DMS153 treated with DMSO at 0.1 percent for 48 hours (cell line): ENCODE measurements around the gene OR3A3.
"Not testable (repeated sequence)": the region's sequence is repeated elsewhere in the genome, so short reads cannot be mapped to it uniquely, and the experiment has no call there.

Source experiments
- DNase-seq: peaks from one replicate; lab custom pipeline; 2025; ENCODE audit not compliant: unreplicated experiment; lab: John Stamatoyannopoulos, UW

Gene OR3A3

DNA sequence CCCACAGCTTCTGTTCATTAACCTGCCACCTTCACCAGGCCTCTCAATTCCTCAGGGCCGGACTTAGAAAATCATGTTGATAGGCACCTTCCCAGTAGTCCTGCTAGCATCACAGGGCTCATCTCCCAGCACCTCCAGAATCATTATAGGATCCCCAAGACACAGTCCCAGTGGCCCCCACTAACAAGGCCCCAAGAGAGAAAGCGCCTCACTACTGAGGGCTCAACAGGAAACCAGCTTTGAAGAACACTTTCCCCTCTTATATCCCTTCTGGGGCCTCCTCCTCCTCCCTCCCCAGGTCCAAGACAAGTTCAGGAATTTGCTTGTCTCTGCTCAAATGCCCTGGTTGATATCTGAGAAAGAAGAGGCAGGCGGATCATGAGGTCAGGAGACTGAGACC lies at the start of gene OR3A3:
Gene OR3A3, plus strand, starts transcription at position 301 of the 400 bp plus-strand sequence.
- DNase-seq: no peak

DNA sequence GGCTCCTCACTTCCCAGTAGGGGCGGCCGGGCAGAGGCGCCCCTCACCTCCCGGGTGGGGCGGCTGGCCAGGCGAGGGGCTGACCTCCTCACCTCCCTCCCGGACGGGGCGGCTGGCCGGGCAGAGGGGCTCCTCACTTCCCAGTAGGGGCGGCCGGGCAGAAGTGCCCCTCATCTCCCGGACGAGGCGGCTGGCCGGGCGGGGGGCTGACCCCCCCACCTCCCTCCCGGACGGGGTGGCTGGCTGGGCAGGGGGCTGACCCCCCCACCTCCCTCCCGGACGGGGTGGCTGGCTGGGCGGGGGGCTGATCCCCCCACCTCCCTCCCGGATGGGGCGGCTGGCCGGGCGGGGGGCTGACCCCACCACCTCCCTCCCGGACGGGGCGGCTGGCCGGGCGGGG lies 40.0 kb upstream of the OR3A3 start:
- DNase-seq: not testable (repeated sequence)

DNA sequence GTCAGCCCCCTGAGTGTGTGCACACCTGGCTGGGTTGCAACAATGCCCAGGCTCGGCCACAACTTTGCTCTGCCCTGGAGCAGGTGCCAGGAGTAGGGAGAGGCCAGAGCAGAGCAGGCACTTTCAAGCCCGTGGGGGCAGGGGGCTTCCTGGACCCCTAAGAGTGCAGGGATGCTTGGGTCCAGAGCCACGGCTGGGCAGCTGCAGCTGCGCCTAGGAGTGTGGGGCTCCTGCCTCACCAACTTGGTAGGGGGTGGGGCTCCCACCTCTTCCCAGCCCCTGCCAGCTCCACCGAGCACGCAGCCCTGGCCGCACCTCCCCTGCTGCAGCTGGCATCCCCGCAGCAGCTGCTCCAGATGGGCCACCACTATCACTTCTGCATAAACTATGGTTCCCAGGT lies 32.8 kb upstream of the OR3A3 start:
- no peak for DNase-seq

DNA sequence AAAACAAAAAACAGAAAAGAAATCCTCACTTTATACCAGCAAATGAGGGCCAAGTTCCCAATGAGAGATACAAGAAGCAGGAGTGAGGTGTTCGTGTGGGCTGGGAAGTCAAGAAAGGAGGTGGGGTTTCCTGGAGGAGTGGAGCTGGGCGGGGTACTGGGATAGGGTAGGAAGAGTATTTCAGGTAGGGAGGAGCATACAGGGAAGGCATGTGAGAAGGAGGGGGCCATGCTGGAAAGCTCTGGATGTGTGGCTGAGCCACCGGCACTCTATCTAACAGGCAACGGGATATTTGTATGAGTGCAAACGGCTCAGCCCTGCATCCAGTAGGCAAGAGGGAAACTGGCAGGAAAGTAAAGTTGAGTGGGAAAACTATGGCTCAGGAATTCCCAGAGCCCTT lies 29.2 kb upstream of the OR3A3 start:
- DNase-seq: no peak

DNA sequence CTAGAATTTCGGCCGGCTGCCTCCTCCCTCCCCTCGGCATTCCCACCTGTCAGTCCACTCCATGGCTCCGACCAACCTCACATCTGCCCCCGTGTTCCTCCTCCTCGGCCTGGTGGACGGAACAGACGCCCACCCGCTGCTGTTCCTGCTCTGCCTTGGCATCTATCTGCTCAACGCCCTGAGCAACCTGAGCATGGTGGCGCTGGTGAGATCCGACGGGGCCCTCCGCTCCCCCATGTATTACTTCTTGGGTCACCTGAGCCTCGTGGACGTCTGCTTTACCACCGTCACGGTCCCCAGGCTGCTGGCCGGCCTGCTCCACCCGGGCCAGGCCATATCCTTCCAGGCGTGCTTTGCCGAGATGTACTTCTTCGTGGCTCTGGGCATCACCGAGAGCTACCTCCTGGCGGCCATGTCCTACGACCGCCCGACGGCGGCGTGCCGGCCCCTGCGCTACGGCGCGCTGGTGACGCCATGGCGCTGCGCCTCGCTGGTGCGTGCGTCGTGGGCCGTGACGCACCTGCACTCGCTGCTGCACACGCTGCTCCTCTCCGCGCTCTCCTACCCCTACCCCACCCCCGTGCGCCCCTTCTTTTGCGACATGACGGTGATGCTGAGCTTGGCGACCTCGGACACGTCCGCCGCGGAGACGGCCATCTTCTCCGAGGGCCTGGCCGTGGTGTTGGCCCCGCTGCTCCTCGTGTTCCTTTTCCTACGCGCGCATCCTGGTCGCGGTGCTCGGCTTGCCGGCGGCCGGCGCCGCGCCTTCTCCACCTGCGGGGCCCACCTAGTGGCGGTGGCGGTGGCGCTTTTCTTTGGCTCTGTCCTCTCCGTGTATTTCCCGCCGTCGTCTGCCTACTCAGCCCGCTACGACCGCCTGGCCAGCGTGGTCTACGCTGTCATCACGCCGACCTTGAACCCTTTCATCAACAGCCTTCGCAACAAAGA lies 25.0 kb upstream of the OR3A3 start, which contains the start of gene OR3A2:
Gene OR3A2, minus strand, starts transcription at position 440 of the 948 bp plus-strand sequence.
- no peak for DNase-seq

DNA sequence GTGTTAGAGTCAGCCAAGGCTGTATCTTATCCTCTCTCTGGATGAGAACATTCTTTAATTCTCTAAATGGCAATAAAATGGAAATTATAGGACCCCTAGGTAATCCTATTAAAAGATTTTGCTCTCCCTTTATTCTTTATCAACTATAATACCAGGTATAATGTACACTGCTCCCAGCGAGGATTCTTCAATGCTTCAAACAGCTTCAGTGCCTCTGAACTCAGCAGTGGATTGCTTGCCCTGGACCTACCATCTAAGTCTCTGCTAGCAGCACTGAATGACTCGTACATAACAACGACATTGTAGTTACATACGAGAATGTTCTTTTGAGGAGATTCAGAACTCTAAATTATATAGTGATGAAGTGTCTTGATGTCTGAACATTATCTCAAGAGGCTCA lies 21.4 kb upstream of the OR3A3 start:
- DNase-seq: no peak

DNA sequence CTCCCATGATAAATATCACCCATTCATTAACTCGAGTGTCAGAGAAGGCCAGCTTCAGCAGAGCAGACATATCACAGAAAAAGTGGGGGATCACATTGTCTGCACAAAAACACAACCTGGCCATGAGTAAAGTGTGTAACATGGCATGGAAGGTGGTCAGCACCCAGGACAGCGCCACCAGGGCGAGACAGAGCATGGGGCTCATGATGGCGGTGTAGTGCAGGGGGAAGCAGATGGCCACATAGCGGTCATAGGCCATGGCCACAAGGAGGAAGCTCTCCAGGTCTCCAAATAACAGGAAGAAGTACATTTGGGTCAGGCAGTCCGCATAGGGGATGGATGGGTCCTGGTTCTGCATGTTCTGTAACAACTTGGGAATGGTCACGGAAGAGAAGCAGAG lies 13.4 kb upstream of the OR3A3 start:
- DNase-seq: not testable (repeated sequence)

DNA sequence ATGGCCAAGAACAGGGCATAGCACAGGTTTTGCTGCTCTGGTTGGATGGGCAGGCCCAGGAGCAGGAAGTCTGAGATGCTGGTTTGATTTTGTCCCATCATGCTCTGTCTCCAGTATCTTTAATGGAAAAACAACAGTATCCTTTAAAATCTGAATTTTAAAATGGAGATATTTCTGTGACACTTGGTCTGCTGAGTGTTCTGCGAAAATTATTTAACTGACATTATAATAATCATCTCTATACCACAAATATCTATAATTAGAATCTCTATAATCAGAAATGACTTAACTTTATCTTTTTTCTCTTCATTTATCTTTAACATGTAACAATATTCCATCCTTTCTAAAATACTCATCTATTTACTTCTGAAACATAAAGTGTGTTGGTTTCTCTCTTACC lies 12.9 kb upstream of the OR3A3 start, which contains the start of gene OR1E1:
Gene OR1E1, minus strand, starts transcription at position 101 of the 400 bp plus-strand sequence. Its CDS starts 0 bp downstream, at position 101.
- no peak for DNase-seq

DNA sequence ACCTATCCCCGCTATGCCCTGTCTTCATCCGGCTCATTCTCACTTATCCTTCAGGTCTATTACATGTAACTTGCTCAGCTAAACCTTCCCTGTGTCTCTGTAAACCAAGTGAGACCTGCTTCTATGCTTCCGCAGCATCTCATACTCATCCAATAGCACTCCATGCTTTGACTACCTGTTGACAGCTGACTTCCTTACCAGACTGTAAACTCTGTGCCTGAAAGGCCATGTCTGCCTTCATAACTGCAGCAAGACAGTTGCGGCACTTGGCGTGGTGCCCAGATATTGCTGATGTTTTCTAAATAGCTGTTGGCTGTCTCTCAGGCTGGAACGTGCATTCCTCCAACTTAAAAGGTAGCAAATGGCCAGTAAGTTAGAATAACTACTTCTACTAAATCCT lies 11.1 kb upstream of the OR3A3 start:
- no peak for DNase-seq

DNA sequence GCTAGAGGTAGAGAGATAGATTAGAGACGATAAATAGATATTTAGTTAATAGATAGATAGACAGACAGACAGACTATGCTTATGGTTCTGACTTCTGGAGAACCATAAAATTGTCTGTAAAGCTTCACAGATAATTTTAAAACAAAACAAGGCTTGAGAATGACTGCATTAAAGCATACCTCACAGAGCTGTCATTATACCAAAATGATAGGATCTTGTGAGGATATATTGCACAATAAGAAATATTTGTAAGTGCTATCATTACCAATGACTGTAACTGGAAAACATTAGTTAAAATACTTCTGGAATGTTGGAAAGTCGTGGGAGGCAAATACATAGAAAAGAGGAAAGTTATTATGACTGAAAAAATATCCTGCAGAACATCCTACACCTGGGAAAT lies 9.4 kb upstream of the OR3A3 start:
- DNase-seq: no peak

DNA sequence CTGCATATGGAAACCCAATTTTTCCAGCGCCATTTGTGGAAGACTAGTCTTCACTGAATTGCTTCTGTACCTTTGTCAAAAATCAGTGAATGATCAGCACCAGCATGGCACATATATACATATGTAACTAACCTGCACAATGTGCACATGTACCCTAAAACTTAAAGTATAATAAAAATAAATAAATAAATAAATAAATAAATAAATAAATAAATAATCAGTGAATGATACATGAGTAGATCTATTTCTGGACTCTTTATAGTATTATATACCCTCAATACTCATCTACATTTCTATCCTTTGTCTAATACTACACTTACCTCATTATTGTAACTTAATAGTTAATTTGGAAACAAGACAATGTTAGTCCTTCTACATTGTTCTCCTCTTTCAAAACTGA lies 7.3 kb upstream of the OR3A3 start:
- DNase-seq: not testable (repeated sequence)

DNA sequence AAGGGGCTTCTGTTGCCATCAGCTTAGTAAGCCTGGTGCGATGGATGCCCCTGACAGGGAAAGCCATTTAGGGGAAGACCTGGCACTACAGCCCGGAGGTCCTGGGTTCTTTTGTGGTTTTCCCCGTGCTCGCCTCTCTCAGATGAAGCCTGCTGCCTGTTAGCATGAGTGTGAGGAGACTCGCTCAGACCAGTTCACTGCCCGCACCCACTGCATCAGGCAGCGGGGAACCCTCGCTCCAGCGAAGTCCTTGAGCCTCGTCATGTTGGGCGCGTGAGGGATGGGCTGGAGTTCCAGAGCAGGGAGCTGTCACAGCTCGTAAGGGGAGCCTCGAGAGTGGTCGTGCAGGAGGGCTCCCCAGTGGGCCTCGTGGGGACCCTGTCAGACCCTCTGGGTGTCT lies 1.0 kb downstream of the OR3A3 start:
- DNase-seq: not testable (repeated sequence)

DNA sequence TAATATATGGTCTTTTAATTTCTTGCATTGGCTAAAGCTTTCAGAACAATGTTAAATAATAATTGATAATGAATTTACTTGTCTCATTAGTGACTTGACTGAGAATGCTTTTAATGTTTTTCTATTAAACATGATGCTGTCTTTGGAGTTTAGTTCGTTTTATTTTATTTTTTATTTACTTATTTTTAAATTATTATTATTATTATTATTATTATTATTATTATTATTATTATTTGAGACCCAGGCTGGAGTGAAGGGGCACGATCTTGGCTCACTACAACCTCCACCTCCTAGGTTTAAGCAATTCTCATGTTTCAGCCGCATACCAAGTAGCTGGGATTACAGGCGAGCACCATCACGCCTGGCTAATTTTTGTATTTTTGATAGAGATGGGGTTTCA lies 4.4 kb downstream of the OR3A3 start:
- DNase-seq: no peak

DNA sequence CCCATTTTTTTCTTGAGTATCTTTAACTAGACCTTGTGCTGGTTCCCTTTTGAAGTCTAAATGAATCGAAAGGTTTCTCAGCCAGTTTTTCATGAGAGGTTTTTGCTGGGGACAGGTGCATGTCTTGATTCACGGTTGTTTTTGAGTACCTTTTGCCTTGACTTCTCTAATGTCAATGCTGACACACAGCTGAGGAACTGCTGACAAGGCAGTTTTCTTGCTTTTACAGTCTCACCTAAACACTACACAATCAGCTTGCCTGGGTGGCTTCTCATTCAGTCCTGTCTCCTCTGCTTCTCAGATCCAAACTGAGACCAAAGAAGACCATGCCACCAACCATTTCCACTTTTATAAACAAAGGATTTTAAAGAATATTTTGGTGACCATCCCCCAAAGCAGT lies 7.1 kb downstream of the OR3A3 start:
- no peak for DNase-seq

DNA sequence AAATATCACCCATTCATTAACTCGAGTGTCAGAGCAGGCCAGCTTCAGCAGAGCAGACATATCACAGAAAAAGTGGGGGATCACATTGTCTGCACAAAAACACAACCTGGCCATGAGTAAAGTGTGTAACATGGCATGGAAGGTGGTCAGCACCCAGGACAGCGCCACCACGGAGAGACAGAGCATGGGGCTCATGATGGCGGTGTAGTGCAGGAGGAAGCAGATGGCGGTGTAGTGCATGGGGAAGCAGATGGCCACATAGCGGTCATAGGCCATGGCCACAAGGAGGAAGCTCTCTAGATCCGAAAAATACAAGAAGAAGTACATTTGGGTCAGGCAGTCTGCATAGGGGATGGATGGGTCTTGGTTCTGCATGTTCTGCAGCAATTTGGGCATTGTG lies 22.0 kb downstream of the OR3A3 start:
- not testable (repeated sequence) for DNase-seq

DNA sequence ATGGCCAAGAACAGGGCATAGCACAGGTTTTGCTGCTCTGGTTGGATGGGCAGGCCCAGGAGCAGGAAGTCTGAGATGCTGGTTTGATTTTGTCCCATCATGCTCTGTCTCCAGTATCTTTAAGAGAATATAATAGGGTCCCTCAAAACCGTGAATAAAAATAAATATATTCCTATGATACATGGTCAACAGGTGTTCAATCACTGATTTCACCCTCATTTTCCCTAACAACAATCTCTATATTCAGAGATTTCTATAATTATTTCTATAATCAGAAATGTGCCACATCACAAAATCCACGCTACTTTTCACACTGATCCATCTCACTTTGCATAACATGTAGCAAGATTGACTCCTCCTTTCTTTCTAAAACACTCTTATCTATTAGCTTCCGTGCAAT lies 22.6 kb downstream of the OR3A3 start, which contains the start of gene OR1E2:
Gene OR1E2, minus strand, starts transcription at position 101 of the 400 bp plus-strand sequence. Its CDS starts 0 bp downstream, at position 101.
- no peak for DNase-seq

DNA sequence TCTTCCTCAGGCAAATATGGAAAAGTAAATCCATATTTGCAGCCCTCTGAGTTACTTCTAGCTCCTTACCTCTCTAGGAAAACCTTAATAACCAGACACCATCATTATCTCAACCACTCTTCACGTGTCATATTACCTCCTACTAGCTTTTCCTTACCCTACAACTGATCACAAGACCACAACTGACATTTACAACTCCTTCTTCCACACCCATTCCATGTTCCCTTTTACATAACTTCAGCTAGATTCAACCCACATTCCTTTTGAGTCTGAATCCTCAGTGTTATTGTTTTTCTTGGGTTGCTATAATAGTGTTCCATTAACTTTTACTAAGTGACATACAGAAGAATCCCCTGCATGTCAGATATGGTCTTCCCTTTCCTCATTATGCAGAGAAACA lies 27.2 kb downstream of the OR3A3 start:
- DNase-seq: no peak

DNA sequence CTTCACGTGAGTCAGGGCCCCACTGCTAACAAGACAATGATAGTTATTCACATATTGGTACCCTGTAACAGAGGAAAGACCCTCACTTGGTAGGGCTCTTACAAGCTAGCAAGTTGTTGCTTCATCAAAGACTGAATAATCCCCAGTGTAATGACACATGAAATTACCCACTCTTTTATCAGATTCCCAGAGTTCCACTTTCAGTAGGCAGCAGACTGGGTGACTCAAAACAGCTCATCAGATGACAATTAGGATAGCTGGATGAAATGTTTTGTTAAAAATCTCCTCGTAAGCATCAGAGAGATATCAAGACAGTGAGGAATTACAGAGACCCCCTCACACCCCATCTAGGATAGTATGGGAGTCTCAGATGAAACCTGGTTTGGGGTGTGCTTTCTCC lies 29.3 kb downstream of the OR3A3 start:
- no peak for DNase-seq

DNA sequence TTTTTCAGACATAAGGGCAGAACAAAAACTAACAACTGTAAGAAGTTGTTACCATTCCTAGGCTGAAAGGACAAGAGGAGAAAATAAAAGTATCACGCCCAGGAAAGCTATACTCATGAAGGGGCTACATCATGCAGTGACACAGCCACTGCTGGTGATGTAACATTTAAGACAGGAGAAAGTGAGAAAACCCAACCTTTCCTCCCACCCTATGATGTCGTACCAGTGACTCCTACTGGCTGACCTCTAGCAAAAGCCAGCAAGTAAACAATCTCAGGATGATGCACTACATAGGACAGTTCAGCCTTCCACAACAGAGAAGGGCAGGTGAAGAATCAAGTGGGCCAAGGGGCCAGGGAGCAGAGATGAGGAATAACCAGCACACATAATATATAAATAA lies 36.5 kb downstream of the OR3A3 start:
- no peak for DNase-seq

DNA sequence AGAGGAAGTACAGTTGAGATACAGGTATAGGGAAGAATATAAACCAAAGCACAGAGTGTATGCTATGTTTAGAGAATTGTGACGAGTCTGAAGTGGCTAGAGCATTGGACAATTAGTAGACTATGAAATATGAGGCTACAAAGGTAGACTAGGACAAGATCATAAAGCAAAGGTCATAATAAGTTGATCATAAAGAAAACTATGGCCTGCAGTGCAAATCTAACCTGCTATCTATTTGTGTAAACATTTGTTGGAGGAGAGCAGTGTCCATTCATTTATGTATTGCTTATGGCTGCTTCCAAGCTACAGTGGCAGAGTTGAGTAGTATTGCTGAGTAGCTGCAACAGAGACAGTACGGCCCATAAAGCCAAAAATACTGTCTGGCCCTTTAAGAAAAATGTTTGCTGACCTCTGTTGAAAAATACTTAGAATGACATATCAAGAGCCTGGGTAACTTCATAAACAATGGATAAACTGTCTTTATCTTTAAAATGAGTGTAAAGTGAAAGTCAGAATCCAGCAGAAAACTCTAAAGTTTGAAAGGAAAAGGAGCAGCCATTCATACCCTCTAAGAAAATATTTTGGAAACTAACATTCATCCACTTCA lies 37.0 kb downstream of the OR3A3 start:
- no peak for DNase-seq

DNA sequence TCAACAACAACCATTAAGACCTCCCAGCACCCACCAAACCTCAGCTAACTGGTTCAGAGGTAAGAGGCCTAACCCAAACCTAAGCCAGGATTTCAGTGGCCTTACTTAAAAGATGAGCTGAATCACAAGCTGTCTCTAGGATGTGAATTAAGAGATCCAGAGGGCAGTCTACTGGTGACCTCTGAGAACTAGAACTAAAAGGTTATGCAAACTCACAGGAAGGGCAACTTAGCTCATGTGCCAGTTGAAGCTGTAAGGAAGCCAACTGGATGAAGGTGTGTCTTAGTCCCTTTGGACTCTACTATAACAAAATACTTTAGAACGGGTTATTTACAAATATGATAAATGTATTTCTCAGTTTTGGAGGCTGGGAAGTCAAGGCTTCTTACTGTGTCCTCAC lies 55.2 kb downstream of the OR3A3 start:
- not testable (repeated sequence) for DNase-seq

DNA sequence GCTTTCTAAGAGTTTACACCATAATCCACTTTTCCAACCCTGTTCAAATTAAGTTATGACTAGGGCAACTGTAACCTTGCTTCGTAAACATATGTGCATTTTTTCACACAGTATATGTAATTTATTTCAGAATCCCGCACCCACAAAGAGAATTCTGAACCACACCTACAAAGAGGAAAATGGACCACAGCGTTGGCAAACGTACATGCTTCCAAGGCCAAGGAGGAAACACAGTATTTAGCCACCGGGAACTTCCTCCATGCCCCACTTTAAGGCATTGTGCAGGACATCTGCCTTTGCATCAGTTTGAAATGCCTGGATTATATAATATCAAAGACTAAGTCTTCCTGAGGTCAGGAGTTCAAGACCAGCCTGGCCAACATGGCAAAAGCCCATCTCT lies 58.4 kb downstream of the OR3A3 start:
- no peak for DNase-seq
